ENCODE data around the gene LPP.

GRCh38 chr3:188231456-188231855, 77.5 kb downstream of the LPP start:
- TF ChIP-seq EZH2 (IDR thresholded peaks at IDR 0.05; ENCODE audit: insufficient read depth, low read length): no peak
- TF ChIP-seq, protein P1, sequence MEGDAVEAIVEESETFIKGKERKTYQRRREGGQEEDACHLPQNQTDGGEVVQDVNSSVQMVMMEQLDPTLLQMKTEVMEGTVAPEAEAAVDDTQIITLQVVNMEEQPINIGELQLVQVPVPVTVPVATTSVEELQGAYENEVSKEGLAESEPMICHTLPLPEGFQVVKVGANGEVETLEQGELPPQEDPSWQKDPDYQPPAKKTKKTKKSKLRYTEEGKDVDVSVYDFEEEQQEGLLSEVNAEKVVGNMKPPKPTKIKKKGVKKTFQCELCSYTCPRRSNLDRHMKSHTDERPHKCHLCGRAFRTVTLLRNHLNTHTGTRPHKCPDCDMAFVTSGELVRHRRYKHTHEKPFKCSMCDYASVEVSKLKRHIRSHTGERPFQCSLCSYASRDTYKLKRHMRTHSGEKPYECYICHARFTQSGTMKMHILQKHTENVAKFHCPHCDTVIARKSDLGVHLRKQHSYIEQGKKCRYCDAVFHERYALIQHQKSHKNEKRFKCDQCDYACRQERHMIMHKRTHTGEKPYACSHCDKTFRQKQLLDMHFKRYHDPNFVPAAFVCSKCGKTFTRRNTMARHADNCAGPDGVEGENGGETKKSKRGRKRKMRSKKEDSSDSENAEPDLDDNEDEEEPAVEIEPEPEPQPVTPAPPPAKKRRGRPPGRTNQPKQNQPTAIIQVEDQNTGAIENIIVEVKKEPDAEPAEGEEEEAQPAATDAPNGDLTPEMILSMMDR (IDR thresholded peaks at IDR 0.05; ENCODE audit: insufficient read depth, low read depth, low read length): no peak
